Mammary epithelial cell (primary cell): ENCODE data around the gene ARHGAP1.

Experiments used
- EZH2 ChIP-seq: IDR thresholded peaks from 2 replicates; pipeline ENCODE4 v1.6.1; 2012; ENCODE audit warnings: low read length, inconsistent platforms, borderline replicate concordance
- TF ChIP-seq, protein P1 (sequence below), 2 donors: IDR thresholded peaks in 1 of 2; conservative IDR thresholded peaks in 1 of 2; 2 replicates each; pipeline ENCODE4 v1.5.1; 2011 to 2012; ENCODE audit warnings: inconsistent platforms in 2 of 2, low read length in 2 of 2, mild to moderate bottlenecking in 2 of 2, control low read depth in 1 of 2, low read depth in 1 of 2; ENCODE audit not compliant: insufficient read depth in 1 of 2; ENCODE audit errors: extremely low read depth in 1 of 2

DNA sequence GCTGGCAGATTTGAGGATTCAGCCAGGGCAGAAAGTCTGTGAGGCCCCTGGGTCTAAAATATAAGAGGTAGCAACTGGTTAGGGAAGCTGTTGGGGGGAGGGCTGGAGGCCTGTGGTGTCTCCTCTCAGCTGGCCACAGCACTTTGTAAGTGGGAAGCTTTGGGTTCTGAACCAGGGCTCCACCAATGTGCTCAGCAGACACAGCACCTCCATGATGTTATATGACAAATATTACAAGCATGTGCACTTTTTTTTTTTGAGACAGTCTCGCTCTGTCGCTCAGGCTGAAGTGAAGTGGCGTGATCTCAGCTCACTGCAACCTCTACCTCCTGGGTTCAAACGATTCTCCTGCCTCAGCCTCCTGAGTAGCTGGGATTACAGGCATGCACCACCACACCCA, 8.0 kb downstream of the ARHGAP1 start:
- TF ChIP-seq, protein P1, sequence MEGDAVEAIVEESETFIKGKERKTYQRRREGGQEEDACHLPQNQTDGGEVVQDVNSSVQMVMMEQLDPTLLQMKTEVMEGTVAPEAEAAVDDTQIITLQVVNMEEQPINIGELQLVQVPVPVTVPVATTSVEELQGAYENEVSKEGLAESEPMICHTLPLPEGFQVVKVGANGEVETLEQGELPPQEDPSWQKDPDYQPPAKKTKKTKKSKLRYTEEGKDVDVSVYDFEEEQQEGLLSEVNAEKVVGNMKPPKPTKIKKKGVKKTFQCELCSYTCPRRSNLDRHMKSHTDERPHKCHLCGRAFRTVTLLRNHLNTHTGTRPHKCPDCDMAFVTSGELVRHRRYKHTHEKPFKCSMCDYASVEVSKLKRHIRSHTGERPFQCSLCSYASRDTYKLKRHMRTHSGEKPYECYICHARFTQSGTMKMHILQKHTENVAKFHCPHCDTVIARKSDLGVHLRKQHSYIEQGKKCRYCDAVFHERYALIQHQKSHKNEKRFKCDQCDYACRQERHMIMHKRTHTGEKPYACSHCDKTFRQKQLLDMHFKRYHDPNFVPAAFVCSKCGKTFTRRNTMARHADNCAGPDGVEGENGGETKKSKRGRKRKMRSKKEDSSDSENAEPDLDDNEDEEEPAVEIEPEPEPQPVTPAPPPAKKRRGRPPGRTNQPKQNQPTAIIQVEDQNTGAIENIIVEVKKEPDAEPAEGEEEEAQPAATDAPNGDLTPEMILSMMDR (conservative IDR thresholded peaks at IDR 0.05 in 1 of 2, IDR thresholded peaks at IDR 0.05 in 1 of 2; ENCODE audit: extremely low read depth in 1 of 2, insufficient read depth in 1 of 2, low read depth in 1 of 2, low read length in 2 of 2), result no peak
- TF ChIP-seq EZH2, result no peak
